ENCODE data around the gene ENPP1.
"Not testable (repeated sequence)": the region's sequence is repeated elsewhere in the genome, so short reads cannot be mapped to it uniquely, and the experiment has no call there.

The ENPP1 gene

GRCh38 chr6:131876545-131876944, 68.7 kb downstream of the ENPP1 start:
- no peak for DNase-seq (ENCODE audit: low read depth)

GRCh38 chr6:131877999-131878789, 70.4 kb downstream of the ENPP1 start:
- DNase-seq (ENCODE audit: low read depth): no peak

DNA sequence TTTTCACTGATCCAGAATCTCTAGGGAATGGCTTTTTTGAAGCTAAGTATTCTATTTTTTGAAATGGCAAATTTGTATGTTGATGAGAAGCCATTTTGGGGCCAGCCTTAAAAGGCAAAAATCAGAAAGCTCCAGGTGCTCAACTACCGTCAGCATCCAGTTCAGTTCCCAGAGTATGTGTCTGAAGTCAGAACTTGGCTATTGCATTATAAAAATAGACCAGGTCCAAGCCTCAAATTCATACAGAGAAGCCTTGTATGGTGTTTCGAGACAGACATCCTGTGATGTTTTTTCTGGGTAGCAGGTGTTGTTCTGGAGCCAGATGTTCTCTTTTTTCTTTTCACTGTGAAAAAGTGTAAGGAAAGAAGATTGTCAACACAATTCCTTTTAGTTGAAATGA, 75.2 kb downstream of the ENPP1 start:
- no peak for DNase-seq (ENCODE audit: low read depth)

DNA sequence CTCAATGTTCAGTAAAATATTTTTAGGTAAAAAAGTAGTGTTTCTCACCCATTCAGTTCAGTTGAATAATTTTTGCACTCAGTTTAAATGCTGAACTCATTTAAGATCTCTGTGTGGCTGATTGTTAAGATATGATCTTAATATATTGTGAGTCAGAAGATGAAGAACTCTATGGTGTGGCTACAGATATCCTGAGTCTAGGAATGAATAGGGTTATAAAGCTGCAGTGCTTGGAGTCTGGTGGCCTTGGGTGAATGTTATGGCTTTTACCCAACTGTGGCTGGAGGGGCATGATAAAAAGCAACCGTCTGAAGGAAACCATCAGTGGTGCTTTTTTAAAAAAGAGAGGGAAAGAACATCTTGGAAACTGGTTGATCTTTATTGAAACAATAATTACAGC, 77.4 kb downstream of the ENPP1 start:
- no peak for DNase-seq (ENCODE audit: low read depth)

GRCh38 chr6:131886517-131886916, 78.7 kb downstream of the ENPP1 start:
- no peak for DNase-seq (ENCODE audit: low read depth)

DNA sequence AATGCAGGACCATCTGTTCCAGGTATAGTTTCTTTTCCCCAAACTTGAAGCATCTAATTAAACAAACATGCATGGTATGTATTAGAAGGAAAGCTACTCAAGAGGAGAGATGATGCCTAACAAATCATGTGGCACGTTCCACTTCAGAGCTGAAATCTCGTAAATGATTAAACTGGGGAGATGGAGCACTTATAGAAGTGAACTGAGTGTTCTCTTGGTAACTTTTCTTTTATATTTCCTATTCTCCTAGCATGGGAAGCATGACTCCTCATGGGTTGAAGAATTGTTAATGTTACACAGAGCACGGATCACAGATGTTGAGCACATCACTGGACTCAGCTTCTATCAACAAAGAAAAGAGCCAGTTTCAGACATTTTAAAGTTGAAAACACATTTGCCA, 82.3 kb downstream of the ENPP1 start:
- DNase-seq (ENCODE audit: low read depth): no peak

GRCh38 chr6:131893198-131893597, 85.4 kb downstream of the ENPP1 start:
- DNase-seq (ENCODE audit: low read depth): no peak

- DNase-seq (ENCODE audit: low read depth): no peak
Observed at GRCh38 chr6:131894493-131895424, 86.9 kb downstream of the ENPP1 start.

DNA sequence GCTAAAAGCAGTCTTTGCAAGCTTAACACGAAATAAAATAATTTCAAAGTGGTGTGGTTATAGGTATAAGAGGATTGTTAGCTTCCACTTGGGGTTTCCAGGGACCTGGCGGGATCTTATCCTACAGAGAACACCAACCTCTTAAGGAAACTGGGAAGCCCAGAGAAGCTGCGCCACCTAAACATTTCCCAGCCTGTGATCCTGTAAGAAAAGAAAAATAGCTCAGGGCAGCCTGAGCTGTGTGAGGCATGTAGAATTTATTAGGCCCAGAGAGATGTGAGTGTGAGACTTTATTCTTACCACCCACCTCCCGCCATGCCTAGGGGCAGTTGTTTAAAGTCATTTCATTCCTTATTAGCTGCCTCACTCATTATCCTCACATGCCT, 89.2 kb downstream of the ENPP1 start:
- DNase-seq (ENCODE audit: low read depth): no peak

DNA sequence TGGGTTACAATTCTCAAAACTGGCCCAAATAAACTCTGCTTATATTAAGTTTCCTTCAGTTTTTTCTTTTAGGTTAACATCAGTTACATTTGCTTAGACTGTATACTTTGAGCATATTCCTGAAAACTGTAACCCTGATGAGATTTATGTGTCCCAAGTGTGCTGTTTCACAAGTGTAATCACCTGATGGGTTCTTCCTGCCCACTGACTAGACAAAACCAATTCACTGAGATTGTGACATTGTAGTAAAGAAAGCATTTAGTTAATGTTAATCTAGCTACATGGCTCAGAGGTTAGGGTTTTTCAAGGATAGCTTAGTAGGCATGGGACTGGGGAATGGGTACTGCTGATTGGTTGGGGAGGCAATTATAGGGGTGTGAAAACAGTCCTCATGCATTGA, 89.8 kb downstream of the ENPP1 start:
- no peak for DNase-seq (ENCODE audit: low read depth)

DNA sequence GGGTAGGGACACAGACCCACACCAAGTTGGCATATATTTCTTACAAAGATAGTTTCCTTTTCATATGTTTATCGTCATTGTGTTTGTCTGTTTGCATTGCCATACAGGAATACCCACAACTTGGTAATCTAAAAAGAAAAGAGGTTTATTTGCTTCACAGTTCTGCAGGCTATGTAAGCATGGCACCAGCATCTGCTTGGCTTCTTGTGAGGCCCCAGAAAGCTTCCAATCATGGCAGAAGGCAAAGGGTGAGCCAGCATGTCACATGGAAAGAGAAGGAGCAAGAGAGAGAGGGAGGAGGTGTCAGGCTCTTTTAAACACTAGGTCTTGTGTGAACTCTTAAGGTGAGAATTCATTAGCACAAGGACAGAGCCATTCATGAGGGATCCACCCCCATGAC, 90.9 kb downstream of the ENPP1 start:
- no peak for DNase-seq (ENCODE audit: low read depth)

GRCh38 chr6:131900231-131900630, 92.4 kb downstream of the ENPP1 start:
- no peak for DNase-seq (ENCODE audit: low read depth)

GRCh38 chr6:131901326-131901873, 93.6 kb downstream of the ENPP1 start:
- not testable (repeated sequence) for DNase-seq (ENCODE audit: low read depth)

DNA sequence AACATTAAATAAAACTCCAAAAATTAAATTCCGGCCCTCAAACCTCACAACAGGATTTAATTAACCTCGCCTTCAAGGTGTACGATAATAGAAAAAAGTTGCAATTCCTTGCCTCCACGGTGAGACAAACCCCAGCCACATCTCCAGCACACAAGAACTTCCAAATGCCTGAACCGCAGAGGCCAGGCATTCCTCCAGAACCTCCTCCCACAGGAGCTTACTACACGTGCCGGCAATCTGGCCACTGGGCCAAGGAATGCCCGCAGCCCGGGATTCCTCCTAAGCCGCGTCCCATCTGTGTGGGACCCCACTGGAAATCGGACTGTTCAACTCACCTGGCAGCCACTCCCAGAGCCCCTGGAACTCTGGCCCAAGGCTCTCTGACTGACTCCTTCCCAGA, 95.9 kb downstream of the ENPP1 start:
- DNase-seq (ENCODE audit: low read depth): not testable (repeated sequence)

- DNase-seq (ENCODE audit: low read depth): not testable (repeated sequence)
Observed at GRCh38 chr6:131908787-131909186, 101.0 kb downstream of the ENPP1 start.

GRCh38 chr6:131909408-131910218, 101.8 kb downstream of the ENPP1 start:
- no peak for DNase-seq (ENCODE audit: low read depth)

DNA sequence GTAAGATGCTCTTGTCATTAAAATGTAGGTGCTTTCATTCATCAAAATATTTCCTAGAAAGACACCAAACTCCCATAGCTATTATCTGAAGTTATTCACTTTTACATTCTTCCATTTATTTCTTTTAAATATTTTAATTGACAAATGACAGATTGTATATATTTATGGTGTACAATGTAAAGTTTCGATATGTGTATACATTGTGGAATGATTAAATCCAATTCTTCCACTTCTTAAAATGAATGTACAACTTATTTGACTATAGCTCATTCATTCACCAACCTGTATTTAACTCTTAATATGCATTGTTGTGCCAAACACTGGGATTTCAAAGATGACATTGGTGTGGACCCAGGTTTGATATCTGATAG, 102.4 kb downstream of the ENPP1 start:
- DNase-seq (ENCODE audit: low read depth): no peak

DNA sequence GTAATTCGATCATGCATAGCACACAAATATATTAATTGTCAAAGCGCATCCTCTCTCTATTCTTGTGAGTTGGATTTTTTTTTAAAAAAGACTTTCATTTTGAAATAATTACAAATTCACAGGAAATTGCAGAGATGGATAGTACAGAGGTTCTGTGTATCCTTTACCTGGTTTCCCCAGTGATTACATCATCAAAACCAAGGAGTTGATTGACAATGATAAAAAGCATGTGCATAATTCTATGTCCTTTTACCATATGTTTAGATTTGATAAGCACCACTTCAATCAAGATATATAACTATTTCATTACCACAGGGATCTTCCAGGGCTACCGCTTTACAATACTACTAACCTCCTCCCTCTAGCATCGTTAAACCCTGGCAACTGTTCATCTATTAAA, 103.1 kb downstream of the ENPP1 start:
- no peak for DNase-seq (ENCODE audit: low read depth)

DNA sequence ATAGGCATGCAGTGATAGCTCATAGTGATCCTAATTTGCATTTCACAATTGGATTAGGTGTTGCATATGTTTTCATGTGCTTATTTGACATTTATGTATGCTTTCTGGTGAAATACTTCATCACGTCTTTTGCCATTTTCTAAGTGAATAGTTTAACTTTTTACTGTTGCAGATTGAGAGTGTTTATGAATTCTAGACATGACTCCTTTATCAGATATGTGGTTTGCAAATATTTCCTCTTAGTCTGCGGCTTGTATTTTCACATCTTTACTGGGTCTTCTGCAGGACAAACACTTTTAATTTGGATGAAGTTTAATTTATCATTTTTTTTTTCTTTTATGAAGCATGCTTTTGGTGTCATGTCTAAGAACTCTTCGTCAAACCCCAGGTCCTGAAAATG, 104.1 kb downstream of the ENPP1 start:
- DNase-seq (ENCODE audit: low read depth): no peak

GRCh38 chr6:131914234-131914633, 106.4 kb downstream of the ENPP1 start:
- no peak for DNase-seq (ENCODE audit: low read depth)

DNA sequence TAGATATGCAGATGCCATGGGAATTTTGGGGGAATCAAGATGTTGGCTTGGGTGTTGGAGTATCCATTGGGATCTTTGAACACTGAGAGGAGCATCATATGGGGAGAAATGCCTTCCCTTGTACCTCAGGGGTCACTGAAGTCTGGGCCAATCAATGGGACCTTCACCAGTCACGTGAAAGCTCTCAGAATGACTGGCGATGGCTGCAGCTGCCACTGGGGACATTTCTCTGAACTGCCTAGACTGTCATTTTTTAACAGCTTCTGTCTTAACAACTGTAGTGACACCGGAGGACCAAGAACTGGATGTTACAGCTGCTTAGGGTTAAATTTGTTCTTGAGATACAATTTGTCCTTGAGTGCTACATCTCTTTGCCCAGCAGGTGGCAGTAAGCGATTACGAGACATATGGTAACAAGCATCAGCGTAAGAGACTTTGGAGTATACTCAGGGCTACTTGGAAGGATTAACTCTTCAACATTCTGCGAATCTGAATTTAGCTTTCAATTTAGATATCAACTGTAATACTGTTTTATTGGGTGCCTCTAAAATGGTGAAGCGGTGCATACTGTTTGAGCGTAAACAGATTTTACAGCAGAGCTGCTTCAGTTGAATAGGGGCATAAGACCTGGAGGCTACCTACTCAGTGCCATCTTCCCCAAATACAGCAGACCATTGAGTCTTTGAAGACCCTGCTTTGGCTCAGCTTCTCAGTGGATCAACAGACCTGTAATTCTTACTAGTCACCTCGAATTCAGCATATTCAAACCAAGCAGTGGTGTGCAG, 107.3 kb downstream of the ENPP1 start:
- no peak for DNase-seq (ENCODE audit: low read depth)
